Superior temporal gyrus (tissue), 1 donor: Measurements from ENCODE around the gene MGAT1.
"Not testable (repeated sequence)": the region's sequence is repeated elsewhere in the genome, so short reads cannot be mapped to it uniquely, and the experiment has no call there.

ENCODE experiments used
- DNase-seq: peaks from one replicate; pipeline ENCODE4 v3.0.0-alpha.2; 2016; ENCODE audit errors: extremely low spot score

The MGAT1 gene

GRCh38 chr5:180802325-180803180, at the start of gene MGAT1:
Gene MGAT1, minus strand, starts transcription at chr5:180802806. Its CDS starts 9,835 bp downstream, at chr5:180792971.
- peak; percentile 33 for DNase-seq

GRCh38 chr5:180850434-180851078, 48.0 kb upstream of the MGAT1 start:
- DNase-seq: no peak

GRCh38 chr5:180849827-180850226, 47.2 kb upstream of the MGAT1 start:
- DNase-seq: no peak

- no peak for DNase-seq
These were observed 46.3 kb upstream of the MGAT1 start for GRCh38 chr5:180848878-180849277.

GRCh38 chr5:180848265-180848664, 45.7 kb upstream of the MGAT1 start:
- DNase-seq: no peak

GRCh38 chr5:180847026-180847425, 44.4 kb upstream of the MGAT1 start:
- no peak for DNase-seq

- no peak for DNase-seq
These were observed 42.3 kb upstream of the MGAT1 start for GRCh38 chr5:180844858-180845257.

- no peak for DNase-seq
These were observed 41.8 kb upstream of the MGAT1 start for GRCh38 chr5:180844432-180844831.

GRCh38 chr5:180839935-180840334, 37.3 kb upstream of the MGAT1 start:
- no peak for DNase-seq

- DNase-seq: no peak
These were observed 36.6 kb upstream of the MGAT1 start for GRCh38 chr5:180839227-180839626.

GRCh38 chr5:180837478-180837877, 34.9 kb upstream of the MGAT1 start:
- no peak for DNase-seq

- no peak for DNase-seq
These were observed 30.0 kb upstream of the MGAT1 start for GRCh38 chr5:180832638-180833068.

GRCh38 chr5:180831139-180832093, 28.8 kb upstream of the MGAT1 start:
- DNase-seq: peak; percentile 80

- DNase-seq: peak; percentile 63
These were observed 27.9 kb upstream of the MGAT1 start for GRCh38 chr5:180830253-180831138.

- DNase-seq: no peak
These were observed 27.1 kb upstream of the MGAT1 start for GRCh38 chr5:180829726-180830125.

GRCh38 chr5:180828756-180829531, 26.3 kb upstream of the MGAT1 start:
- DNase-seq: not testable (repeated sequence)

- DNase-seq: not testable (repeated sequence)
These were observed 24.8 kb upstream of the MGAT1 start for GRCh38 chr5:180827374-180827773.

GRCh38 chr5:180825768-180826525, 23.3 kb upstream of the MGAT1 start:
- peak; percentile 54 for DNase-seq
